ENCODE data around the gene PDZD8.

DNA sequence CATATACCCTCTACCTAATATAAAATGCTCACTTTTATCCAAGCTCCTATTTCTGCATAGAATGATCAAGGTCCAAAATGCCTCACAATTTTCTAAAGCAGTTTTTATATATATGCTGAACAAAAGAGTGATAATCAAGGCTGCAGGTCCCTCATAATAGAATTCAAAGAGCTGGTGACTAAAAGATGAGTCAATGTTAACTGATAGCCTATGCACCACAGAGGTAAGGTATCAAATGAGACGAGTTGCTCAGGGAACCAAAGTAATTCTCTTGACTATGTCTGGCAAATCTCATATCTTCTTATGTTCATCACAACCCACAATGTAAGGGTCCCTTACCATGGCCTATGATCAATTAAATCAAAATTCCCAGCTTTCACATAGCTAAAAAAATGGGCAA is 15.2 kb downstream of the PDZD8 start:
- TF ChIP-seq, protein P1, sequence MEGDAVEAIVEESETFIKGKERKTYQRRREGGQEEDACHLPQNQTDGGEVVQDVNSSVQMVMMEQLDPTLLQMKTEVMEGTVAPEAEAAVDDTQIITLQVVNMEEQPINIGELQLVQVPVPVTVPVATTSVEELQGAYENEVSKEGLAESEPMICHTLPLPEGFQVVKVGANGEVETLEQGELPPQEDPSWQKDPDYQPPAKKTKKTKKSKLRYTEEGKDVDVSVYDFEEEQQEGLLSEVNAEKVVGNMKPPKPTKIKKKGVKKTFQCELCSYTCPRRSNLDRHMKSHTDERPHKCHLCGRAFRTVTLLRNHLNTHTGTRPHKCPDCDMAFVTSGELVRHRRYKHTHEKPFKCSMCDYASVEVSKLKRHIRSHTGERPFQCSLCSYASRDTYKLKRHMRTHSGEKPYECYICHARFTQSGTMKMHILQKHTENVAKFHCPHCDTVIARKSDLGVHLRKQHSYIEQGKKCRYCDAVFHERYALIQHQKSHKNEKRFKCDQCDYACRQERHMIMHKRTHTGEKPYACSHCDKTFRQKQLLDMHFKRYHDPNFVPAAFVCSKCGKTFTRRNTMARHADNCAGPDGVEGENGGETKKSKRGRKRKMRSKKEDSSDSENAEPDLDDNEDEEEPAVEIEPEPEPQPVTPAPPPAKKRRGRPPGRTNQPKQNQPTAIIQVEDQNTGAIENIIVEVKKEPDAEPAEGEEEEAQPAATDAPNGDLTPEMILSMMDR (IDR thresholded peaks at IDR 0.05) = no peak
- TF ChIP-seq POLR2AphosphoS5 (IDR thresholded peaks at IDR 0.05) (no peak), POLR2A (IDR thresholded peaks at IDR 0.05) (no peak)

All from prostate gland (tissue), 2 donors.